Bronchial epithelial cell (primary cell): ENCODE measurements around the gene ARID3B. TPM values are rescaled to one million over a fixed set of nuclear protein-coding genes. Genes with fewer than 3 reads are reported as not detected.
"Not testable (repeated sequence)": the region's sequence is repeated elsewhere in the genome, so short reads cannot be mapped to it uniquely, and the experiment has no call there.

ENCODE experiments used
- DNase-seq: peaks from one replicate; pipeline ENCODE4 v3.0.0-alpha.2; 2010; ENCODE audit warnings: low read depth
- FAIRE-seq: peaks from 2 replicates; lab custom pipeline; 2011; peaks lifted over from hg19 to GRCh38; lab: Jason Lieb, UNC
- H3K27me3 ChIP-seq: 2 replicates; pipeline ENCODE4 v1.5.1; 2011; ENCODE audit warnings: low read length; ENCODE audit not compliant: control insufficient read depth, insufficient read depth
- H3K36me3 ChIP-seq: 2 replicates; pipeline ENCODE4 v1.5.1; 2011; ENCODE audit warnings: low read length; ENCODE audit not compliant: control insufficient read depth, insufficient read depth
- H3K4me3 ChIP-seq: 2 replicates; pipeline ENCODE4 v1.5.1; 2011; ENCODE audit warnings: mild to moderate bottlenecking, low read depth, low read length, control low read depth
- total RNA-seq: library from RNA; depleted of rRNA; stranded (reverse); fragments of >200 nt; gene quantifications from 2 replicates; pipeline ENCODE4 v1.2.1, GENCODE V29; 2014
- TF ChIP-seq, protein P1 (sequence below): IDR thresholded peaks from 2 replicates; pipeline ENCODE4 v1.5.1; 2011; ENCODE audit warnings: mild to moderate bottlenecking, moderate library complexity, low read length, control low read depth, inconsistent platforms; ENCODE audit not compliant: insufficient read depth, severe bottlenecking

Gene ARID3B
- total RNA-seq, 1 donor from 2014 or later: 3.4 TPM

DNA sequence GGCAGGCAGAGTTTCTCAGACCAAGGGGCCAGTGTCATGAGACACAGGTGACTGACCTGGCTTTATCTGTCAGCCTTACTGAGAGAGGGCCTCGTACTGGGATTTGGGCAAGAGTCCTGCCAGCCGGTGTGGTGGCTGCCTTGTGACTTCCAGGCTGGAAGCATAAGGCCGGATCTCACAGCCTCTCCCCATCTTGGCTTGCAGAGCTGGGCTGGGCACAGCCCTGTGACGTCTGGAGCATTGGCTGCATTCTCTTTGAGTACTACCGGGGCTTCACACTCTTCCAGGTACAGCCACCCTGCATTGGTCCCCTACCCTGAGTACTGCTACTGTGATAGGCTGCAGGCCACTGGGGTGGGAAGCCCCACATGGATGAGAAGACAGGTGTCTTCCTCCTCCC lies 86.7 kb downstream of the ARID3B start:
- Histone ChIP-seq H3K27me3 (no peaks in the 10 kb centered on the region), H3K36me3 (peaks cover 51% of the 10 kb centered on the region)

DNA sequence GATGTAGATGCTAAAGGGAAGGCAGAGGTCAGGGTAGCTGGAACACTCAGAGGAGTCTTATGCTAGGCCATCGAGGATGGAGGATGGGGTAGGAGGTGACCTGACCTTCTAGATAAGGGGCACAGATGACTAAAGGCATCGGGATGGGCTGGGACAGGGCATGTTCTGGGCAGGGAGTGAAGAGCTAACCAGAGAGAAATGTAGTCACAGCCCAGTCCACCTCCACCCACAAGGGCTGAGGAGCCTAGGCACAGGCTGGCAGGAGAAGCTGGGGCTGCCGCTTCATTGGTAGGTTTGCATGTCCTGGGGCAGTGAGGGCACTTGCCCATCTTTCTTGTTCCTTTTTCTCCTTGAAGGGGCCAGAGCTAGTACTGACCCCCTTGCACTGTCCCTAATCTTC lies 87.2 kb downstream of the ARID3B start:
- H3K27me3 ChIP-seq: no peaks in the 10 kb centered on the region
- FAIRE-seq (no peak), DNase-seq (no peak)
- peaks cover 50% of the 10 kb centered on the region for H3K36me3 ChIP-seq
- no peak overlapping the region for H3K4me3 ChIP-seq
- TF ChIP-seq, protein P1, sequence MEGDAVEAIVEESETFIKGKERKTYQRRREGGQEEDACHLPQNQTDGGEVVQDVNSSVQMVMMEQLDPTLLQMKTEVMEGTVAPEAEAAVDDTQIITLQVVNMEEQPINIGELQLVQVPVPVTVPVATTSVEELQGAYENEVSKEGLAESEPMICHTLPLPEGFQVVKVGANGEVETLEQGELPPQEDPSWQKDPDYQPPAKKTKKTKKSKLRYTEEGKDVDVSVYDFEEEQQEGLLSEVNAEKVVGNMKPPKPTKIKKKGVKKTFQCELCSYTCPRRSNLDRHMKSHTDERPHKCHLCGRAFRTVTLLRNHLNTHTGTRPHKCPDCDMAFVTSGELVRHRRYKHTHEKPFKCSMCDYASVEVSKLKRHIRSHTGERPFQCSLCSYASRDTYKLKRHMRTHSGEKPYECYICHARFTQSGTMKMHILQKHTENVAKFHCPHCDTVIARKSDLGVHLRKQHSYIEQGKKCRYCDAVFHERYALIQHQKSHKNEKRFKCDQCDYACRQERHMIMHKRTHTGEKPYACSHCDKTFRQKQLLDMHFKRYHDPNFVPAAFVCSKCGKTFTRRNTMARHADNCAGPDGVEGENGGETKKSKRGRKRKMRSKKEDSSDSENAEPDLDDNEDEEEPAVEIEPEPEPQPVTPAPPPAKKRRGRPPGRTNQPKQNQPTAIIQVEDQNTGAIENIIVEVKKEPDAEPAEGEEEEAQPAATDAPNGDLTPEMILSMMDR: no peak

More for the DNA sequence above, 86.7 kb downstream of the ARID3B start:
- H3K4me3 ChIP-seq: no peak overlapping the region
- DNase-seq (no peak), FAIRE-seq (no peak)
- TF ChIP-seq, protein P1: no peak

- peaks cover 48% of the 10 kb centered on the region for H3K36me3 ChIP-seq
- FAIRE-seq: no peak
- TF ChIP-seq, protein P1: no peak
- DNase-seq: no peak
- no peaks in the 10 kb centered on the region for H3K27me3 ChIP-seq
- no peak overlapping the region for H3K4me3 ChIP-seq
Observed at GRCh38 chr15:74628949-74629348, 87.9 kb downstream of the ARID3B start.

DNA sequence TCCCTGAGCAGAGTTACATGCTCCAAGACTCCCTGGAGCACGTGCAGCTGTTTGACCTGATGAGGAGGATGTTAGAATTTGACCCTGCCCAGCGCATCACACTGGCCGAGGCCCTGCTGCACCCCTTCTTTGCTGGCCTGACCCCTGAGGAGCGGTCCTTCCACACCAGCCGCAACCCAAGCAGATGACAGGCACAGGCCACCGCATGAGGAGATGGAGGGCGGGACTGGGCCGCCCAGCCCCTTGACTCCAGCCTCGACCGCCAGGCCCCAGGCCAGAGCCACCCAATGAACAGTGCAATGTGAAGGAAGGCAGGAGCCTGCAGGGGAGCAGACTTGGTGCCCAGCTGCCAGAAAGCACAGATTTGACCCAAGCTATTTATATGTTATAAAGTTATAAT lies 88.7 kb downstream of the ARID3B start:
- not testable (repeated sequence) for H3K4me3 ChIP-seq, FAIRE-seq, DNase-seq, H3K27me3 ChIP-seq
- H3K36me3 ChIP-seq: peaks cover 45% of the 10 kb centered on the region

DNA sequence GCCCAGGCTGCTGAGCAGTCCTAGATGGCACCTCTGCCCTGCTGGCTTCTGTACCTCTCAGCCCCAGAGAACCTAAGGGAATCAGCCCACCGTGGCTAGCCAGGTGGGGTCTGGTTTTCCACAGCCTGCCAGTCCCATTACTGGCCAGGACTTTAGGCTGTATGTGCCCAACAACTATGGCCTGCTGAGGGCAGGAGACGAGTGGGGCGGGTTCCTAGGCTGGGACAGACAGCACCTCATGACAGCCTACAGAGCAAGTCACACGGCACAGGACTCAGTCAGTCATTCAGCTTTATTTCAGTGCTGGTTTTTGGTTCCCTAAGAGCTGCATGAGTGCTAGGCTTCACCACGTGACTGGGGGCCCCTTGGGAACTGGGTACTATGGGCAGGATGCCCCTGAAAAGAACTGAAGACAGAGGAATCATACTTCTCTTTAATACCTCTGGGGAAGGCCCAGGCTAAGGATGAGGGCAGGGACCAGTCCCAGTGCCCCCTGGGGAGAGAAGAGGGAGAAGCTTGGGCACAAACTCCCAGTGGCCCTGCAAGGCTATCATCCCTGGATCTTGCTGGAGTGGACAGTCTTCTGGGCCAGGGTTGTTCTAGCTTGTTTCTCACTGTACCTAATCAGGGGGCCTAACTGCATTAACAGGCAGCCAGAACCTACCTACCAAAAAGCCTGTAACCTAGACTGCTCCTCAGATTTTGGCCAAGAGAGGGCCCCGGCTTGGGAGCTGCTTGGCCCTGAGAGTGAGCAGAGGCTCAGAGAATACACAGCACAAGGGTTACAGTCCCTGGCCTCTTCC lies 89.5 kb downstream of the ARID3B start:
- Histone ChIP-seq H3K27me3 (no peaks in the 10 kb centered on the region), H3K4me3 (no peak overlapping the region), H3K36me3 (peaks cover 41% of the 10 kb centered on the region)
- DNase-seq (no peak), FAIRE-seq (no peak)
- TF ChIP-seq, protein P1: no peak

GRCh38 chr15:74631087-74631385 lies 90.0 kb downstream of the ARID3B start:
- TF ChIP-seq, protein P1: no peak
- peaks cover 39% of the 10 kb centered on the region for H3K36me3 ChIP-seq
- FAIRE-seq: no peak

More at GRCh38 chr15:74631087-74631385, 90.0 kb downstream of the ARID3B start:
- DNase-seq: no peak
- no peak overlapping the region for H3K4me3 ChIP-seq
- no peaks in the 10 kb centered on the region for H3K27me3 ChIP-seq
